ENCODE results near the gene WDR13. TPM values are rescaled to one million over a fixed set of nuclear protein-coding genes. Genes with fewer than 3 reads are reported as not detected.

Gene WDR13
- total RNA-seq, 2 donors from 2014 or later: 51.3 to 51.9 TPM

DNA sequence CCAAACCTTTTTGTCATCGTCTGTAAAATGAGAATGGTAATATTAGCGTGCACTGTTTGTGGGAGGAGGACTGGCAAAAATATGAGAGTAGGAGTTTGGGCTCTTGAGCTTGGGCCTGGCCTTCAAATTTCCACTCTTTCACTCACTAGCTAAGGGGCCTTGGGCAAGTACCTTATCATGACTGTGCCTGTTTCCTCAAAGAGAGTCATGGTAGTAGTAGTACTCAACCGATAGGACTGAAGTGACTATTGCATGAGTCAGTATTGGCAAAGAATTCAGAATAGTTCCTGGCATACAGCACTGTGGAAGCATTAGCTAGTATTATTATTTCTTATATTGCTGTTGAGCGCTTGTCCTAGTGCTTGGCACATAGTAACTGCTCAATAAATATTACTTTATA, 39.0 kb upstream of the WDR13 start:
- Histone ChIP-seq H3K27me3 (ENCODE audit: control insufficient read depth, insufficient read depth, low read length, poor library complexity, severe bottlenecking) (no peaks in the 10 kb centered on the region), H3K27ac (ENCODE audit: low read depth, low read length) (no peak overlapping the region), H3K4me3 (ENCODE audit: low read length) (no peak overlapping the region), H3K4me1 (ENCODE audit: control insufficient read depth, insufficient read depth, low read length) (no peaks in the 10 kb centered on the region), H3K9ac (ENCODE audit: extremely low read depth, low read length, poor library complexity, severe bottlenecking) (no peak overlapping the region), H3K9me3 (ENCODE audit: control insufficient read depth, low read length) (no peaks in the 10 kb centered on the region), H3K36me3 (ENCODE audit: control insufficient read depth, insufficient read depth, low read length) (peaks cover 3% of the 10 kb centered on the region)
- Mint-ChIP-seq H3K27ac (no peak overlapping the region), H3K36me3 (ENCODE audit: low read depth) (peaks cover 39% of the 10 kb centered on the region), H3K27me3 (ENCODE audit: insufficient read depth) (no peaks in the 10 kb centered on the region), H3K4me3 (no peak overlapping the region), H3K9me3 (peaks cover 69% of the 10 kb centered on the region), H3K4me1 (no peaks in the 10 kb centered on the region)
- DNase-seq: no peak
- TF ChIP-seq, protein P1, sequence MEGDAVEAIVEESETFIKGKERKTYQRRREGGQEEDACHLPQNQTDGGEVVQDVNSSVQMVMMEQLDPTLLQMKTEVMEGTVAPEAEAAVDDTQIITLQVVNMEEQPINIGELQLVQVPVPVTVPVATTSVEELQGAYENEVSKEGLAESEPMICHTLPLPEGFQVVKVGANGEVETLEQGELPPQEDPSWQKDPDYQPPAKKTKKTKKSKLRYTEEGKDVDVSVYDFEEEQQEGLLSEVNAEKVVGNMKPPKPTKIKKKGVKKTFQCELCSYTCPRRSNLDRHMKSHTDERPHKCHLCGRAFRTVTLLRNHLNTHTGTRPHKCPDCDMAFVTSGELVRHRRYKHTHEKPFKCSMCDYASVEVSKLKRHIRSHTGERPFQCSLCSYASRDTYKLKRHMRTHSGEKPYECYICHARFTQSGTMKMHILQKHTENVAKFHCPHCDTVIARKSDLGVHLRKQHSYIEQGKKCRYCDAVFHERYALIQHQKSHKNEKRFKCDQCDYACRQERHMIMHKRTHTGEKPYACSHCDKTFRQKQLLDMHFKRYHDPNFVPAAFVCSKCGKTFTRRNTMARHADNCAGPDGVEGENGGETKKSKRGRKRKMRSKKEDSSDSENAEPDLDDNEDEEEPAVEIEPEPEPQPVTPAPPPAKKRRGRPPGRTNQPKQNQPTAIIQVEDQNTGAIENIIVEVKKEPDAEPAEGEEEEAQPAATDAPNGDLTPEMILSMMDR (conservative IDR thresholded peaks at IDR 0.05): no peak
- WGBS, 2 experiments (ENCODE audit: insufficient coverage in 1 of 2, insufficient read length in 1 of 2): 90% methylated on average over 3 of the region's 4 CpGs; no CpG with 5 or more reads in 1 of the 2 experiments

DNA sequence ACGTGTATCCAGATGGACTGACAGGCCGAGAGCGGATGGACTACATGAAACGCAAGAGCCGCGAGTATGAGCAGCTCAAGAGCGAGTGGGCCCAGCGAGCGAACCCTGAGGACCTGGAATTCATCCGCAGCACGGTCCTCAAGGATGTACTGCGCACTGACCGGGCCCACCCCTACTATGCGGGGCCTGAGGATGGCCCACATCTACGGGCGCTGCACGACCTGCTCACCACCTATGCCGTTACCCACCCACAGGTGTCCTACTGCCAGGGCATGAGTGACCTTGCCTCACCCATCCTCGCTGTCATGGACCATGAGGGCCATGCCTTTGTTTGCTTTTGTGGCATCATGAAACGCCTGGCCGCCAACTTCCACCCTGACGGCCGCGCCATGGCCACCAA, 37.7 kb upstream of the WDR13 start:
- peaks cover 43% of the 10 kb centered on the region for H3K36me3 Mint-ChIP-seq (ENCODE audit: low read depth)
- no peaks in the 10 kb centered on the region for H3K4me1 Mint-ChIP-seq
- Histone ChIP-seq H3K4me3 (ENCODE audit: low read length) (no peak overlapping the region), H3K9ac (ENCODE audit: extremely low read depth, low read length, poor library complexity, severe bottlenecking) (no peak overlapping the region), H3K27me3 (ENCODE audit: control insufficient read depth, insufficient read depth, low read length, poor library complexity, severe bottlenecking) (no peaks in the 10 kb centered on the region), H3K9me3 (ENCODE audit: control insufficient read depth, low read length) (no peaks in the 10 kb centered on the region), H3K27ac (ENCODE audit: low read depth, low read length) (no peak overlapping the region), H3K36me3 (ENCODE audit: control insufficient read depth, insufficient read depth, low read length) (peaks cover 3% of the 10 kb centered on the region), H3K4me1 (ENCODE audit: control insufficient read depth, insufficient read depth, low read length) (no peaks in the 10 kb centered on the region)
- no peaks in the 10 kb centered on the region for H3K27me3 Mint-ChIP-seq (ENCODE audit: insufficient read depth)
- no peak overlapping the region for H3K27ac Mint-ChIP-seq
- H3K9me3 Mint-ChIP-seq: peaks cover 73% of the 10 kb centered on the region
- WGBS, 2 experiments (ENCODE audit: insufficient coverage in 1 of 2, insufficient read length in 1 of 2): 96 to 97% methylated on average over 5 to 24 of the region's 24 CpGs
- TF ChIP-seq, protein P1 (conservative IDR thresholded peaks at IDR 0.05): no peak
- H3K4me3 Mint-ChIP-seq: no peak overlapping the region
- DNase-seq: no peak

DNA sequence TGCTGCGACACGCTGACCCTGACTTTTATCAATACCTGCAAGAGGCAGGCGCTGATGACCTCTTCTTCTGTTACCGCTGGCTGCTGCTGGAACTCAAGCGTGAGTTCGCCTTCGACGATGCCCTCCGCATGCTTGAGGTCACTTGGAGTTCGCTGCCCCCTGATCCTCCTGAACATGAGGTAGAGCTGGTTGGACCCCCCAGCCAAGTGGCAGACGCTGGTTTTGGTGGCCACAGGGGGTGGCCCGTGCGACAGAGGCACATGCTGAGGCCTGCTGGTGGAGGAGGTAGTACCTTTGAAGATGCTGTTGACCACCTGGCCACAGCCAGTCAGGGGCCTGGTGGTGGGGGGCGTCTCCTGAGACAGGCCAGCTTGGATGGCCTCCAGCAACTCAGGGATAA, 37.2 kb upstream of the WDR13 start:
- Histone ChIP-seq H3K36me3 (ENCODE audit: control insufficient read depth, insufficient read depth, low read length) (no peaks in the 10 kb centered on the region), H3K27ac (ENCODE audit: low read depth, low read length) (no peak overlapping the region), H3K9me3 (ENCODE audit: control insufficient read depth, low read length) (no peaks in the 10 kb centered on the region), H3K27me3 (ENCODE audit: control insufficient read depth, insufficient read depth, low read length, poor library complexity, severe bottlenecking) (no peaks in the 10 kb centered on the region), H3K9ac (ENCODE audit: extremely low read depth, low read length, poor library complexity, severe bottlenecking) (no peak overlapping the region), H3K4me1 (ENCODE audit: control insufficient read depth, insufficient read depth, low read length) (no peaks in the 10 kb centered on the region), H3K4me3 (ENCODE audit: low read length) (no peak overlapping the region)
- TF ChIP-seq, protein P1 (conservative IDR thresholded peaks at IDR 0.05): no peak
- H3K27me3 Mint-ChIP-seq (ENCODE audit: insufficient read depth): no peaks in the 10 kb centered on the region
- DNase-seq: no peak
- no peak overlapping the region for H3K4me3 Mint-ChIP-seq
- H3K36me3 Mint-ChIP-seq (ENCODE audit: low read depth): peaks cover 40% of the 10 kb centered on the region
- H3K9me3 Mint-ChIP-seq: peaks cover 72% of the 10 kb centered on the region
- no peak overlapping the region for H3K27ac Mint-ChIP-seq
- WGBS, 2 experiments (ENCODE audit: insufficient coverage in 1 of 2, insufficient read length in 1 of 2): 80 to 88% methylated on average over 1 to 14 of the region's 14 CpGs
- H3K4me1 Mint-ChIP-seq: no peaks in the 10 kb centered on the region
